ENCODE data around the gene BNIP5.

BNIP5 gene

DNA sequence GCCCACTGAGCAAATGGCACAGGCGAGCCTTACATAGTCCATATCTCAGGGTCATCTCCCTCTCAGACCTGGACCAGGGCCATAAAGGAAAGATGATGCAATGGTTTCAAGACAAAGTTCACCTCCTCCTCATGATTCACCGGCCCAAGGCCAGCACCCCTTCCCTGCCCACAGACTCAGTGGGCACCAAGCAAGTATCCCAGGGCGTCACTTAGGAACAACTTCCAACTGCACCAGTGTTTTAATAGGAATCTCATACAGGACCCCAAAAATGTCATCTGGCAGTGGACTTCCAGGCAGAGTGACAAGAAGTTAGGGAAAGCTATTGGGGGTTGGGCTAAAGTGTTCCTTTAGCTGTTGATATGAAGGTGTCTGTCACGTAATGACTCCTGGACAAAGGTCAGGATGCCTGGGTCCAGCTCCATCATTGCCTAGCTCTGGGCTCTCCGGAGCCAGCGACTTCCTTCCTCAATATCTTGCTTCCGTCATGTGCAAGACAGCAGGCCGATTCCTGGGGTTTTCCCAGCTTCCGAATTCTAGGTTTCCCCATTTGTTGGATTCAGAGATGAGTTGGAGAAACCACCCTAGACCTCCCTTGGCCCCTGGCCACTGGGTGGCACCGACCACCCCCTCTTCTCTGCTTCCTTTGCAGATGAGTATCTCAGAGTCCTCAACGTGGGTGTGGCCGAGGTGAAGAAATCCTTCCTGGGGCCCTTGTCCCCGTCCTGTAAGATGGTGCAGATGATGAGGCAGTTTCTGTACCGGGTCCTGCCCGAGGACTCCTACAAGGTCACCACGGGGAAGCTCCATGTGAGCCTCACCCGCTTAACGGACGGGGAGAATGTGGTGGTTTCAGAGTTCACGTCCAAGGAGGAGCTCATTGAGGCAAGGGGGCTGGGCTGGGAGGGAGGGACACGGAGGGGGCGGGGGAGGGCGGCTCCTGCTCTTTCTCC is 45.7 kb downstream of the BNIP5 start:
- DNase-seq, result peak; percentile 96

DNA sequence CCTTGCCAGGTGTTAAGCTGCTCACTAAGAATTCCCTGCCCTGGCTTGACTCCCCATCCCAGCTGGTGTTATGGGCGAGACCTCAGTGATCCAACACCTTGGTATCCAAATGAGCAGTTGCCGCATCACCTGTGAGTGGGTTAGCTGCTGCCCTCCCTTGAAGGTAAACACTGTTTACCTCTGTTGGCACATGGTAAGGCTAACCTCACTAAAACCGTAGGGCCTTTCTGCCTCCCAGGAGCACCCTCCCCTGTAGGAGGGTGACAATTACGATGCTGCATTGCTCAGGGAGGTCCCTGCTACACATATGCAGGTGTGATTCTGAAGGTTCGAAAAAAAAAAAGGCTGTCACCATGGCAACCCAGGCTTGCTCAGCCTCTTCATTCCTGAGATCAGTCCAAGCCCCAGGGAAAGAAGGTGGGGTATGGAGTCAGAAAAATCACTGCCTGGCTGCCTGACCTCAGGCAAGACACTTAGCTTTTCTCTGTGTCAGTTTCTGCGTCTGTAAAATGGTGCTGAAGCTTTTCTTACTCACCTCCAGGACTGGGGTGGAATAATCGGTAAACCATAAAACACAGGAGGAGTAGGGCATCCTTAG is 47.3 kb downstream of the BNIP5 start:
- no peak for DNase-seq

DNA sequence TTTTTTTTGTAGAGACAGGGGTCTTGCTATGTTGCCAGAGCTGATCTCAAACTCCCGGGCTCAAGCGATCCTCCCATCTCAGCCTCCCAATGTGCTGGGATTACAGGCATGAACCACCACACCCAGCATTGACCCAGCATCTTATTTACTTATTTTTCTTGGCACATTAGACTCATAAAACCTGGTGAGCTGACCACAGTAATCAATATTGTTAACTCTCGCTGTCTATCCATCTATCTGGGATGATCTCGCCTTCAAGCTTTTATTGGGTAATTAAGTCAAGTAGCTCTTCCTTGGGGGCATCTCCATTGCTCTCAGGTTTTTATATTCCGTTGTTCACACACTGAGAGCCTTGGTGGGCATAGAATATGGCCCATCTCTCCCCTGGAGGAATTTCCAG is 49.8 kb downstream of the BNIP5 start:
- DNase-seq, result no peak

DNA sequence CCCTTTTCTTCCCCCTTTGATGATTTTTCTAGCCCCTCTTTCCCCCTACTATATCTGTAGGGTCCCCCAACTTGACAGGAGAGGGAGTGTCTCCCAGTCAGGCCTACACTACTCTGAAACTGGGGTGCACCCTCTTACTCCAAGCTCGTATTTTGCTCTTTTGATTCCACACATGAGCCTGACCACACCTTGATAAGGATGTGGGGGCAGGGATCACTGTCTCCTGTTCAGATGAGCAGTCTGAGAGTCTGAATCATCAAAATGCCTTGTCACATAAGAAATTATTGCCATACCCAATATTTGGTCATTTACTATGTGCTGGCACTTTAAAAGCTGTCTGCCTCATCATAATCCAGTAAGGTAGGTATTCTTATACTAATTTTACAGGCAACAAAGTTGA is 50.9 kb downstream of the BNIP5 start:
- DNase-seq, result no peak

DNA sequence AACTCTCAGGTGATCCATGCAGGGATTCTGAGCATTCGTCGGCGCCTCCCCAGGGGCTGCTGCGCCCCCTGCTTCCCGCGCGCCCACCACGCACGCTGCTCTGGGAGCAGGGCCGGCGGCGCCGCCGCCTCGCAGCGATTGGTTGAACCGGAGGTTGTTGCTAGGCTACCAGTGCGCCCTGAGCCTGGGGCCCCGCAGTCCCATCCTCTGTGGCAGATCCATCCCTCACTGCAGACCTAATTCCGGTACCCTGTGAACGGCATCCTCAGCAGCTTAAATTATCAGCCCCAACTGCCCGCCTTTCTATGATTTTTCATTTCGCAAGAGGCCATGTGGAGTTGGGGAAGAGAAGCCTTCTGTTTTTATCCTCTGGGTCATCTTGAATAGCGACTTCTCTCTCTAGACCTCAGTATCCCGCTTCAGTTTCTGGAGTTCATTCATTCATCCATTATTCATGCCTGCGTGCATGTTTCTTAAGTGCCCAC is 51.5 kb downstream of the BNIP5 start:
- peak; percentile 14 for DNase-seq

DNA sequence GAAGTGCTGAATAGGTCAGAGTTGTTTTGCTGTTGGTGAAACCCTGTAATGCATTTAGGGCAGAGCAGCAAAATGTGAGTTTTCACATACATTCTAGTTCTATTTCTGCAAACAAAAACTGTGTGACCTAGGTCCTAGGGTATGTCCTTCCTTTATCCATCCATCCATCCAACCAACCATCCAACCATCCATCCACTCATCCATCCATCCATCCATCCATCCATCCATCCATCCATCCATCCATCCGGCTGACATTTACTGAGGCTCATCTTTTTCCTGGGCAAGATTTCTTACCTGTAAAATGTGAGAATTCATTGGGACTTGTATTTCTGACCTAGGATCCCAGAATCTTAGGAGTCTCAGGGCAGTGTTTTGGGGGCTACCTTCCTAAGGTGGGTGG is 52.3 kb downstream of the BNIP5 start:
- no peak for DNase-seq

DNA sequence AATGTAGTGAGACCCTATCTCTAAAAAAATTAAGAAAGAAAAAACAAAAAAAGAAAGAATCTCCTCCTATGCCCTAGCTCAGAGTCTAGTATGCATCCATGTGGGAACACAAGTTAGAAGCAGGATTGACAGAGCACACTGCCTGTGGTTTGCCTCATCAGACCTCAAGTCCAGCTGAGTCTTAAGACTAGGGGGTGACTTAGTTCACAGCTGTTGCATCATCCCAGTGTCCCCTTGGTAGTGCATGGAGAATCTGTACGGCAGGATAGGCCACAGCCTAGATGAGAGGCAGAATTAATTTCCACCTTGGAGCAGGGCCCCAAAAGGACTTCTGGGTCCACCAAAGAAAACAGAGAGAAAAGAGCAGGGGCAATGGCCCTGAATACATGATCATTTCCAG is 53.1 kb downstream of the BNIP5 start:
- peak; percentile 14 for DNase-seq

DNA sequence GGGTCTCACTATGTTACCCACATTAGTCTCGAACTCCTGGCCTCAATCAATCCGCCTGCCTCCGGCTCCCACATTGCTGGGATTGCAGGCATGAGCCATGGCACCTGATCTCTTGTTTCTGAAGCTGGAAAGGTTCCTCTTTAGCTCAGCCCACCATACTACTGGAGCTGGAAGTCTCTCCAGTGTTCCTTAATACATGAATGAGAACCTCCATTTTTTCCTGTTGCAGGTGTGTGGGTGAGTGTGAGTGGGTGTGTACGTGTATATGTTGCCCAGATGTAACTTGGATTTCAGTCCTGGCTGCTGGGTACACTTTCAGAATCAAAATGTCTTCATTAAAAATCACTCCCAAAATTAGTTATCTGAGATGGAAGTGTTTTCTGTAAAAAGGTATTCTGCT is 55.7 kb downstream of the BNIP5 start:
- DNase-seq, result no peak

DNA sequence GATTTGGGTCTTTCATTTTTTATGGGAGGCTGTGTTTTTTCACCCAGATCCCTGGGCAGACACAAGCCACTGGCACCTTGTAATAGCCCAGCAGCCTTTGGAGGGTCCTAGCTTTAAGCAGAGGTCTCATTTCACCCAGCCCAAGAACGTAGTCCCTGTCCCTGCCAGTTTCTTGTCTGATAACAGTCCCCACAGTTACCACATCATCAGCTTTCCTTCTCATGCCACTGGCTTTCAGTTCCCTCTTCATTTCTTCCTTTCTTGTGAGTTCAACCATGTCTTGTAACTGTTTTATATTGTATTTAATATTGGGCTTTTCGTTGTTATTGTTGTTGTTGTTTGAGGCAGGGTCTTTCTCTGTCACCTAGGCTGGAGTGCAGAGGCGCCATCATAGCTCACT is 56.2 kb downstream of the BNIP5 start:
- DNase-seq, result peak; percentile 69

DNA sequence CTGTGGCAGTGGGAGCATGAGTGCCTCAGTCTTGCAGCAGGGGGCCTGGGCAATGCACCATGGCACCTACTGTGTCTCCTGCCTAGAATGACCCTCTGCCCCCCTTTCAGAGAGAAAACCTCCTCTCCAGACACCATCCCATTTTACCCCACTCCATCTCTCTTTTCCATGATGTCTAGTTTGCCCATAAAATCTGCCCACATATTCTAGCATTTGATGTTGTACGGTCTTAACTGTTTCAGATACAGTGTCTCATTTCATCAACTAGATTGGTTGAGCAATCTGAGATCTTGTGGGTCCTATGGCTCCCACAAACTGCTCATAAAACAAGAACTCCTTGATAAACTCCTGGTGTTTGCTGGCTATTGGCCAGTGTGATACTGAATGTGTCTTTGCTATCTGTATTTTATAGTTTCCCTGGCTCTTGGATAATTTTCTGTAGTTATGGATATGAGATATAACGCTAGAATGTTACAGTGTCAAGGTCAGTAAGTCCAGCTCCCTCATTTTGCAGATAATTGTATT is 58.7 kb downstream of the BNIP5 start:
- no peak for DNase-seq

DNA sequence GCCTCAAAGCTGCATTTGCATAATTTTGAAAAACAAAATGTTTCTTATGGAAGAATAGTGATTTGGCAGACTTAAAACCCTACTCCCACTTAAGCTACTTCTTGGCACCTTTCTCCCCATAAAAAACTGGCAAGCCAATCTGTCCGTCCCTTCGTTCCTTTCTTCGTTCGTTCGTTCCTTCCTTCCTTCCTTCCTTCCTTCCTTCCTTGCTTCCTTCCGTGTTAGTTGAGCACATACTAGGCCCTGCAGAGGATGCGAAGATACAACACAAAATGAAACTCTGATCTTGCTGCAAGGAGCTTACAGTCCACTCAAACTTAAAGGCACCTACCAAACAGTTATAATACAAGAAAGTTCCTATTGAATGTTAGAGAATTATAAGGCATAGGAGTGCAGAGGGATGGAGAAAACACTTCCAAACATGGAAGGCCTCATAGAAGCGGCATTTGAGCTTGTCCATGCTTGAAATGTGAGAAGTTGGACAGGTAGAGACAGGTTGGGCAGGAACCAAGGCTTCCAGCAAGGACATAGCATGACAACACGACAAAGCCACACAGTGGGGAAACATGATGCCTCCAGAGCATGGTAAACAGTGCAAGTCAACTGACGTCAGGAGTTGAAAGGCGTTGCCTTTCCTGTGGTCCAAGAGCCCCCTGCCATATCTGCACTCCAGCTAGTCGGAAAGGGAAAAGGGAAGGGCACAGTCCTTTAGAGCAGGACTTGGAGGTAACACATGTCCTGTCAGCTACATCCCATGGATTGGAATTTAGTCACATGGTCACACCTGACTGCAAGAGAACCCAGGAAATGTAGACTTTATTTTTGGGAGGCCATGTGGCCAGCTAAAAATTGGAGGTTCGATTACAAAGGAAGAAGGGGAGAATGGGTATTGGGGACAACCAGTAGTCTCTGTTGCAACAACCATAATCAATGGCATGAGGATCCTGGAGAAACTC is 59.8 kb downstream of the BNIP5 start:
- no peak for DNase-seq

DNA sequence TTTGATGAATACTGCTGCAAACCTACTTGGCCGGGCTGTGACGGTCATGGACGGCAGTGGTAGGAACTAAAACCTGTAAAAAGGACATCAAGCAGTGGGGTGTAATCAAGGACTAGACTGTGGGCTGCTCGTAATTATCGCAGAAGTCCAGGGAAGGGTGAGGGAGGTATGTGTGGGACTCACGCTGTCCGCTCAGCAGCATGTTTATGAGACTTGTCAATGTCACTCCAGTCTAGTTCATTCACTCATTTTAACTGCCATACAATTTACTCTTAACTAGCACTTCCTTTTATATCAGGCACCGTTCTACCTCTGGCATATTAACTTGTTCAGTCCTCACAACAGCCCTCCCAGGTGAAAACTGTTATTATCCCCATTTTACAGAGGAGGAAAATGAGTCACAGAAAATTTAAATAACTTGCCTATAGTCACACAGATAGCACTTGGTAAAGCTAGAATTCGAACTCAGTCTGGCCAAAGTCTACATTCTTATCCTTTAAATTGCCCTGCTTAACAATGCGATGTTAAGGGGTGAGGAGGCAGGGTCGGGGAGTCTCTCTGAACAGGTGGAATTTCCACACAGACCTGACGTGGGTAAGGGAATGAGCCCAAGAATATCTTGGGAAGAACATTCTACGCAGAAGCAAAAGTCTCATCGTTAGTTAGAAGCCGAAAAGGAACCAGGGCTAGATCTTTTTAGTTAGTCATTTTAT is 62.7 kb downstream of the BNIP5 start:
- no peak for DNase-seq

DNA sequence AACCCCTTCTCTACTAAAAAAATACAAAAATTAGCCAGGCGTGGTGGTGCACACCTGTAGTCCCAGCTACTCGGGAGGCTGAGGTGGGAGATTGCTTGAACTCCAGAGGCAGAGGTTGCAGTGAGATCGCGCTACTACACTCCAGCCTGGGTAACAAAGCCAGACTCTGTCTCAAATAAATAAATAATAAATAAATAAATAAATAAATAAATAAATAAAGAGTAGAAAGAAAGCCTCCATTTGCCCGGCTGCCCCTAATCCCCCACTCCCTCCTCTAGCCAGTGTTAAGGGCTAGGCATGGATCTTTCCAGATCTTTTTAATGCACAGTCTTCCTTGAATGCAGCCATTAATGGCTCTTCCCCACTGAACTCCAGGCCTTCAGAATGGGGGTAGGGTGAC is 63.6 kb downstream of the BNIP5 start:
- DNase-seq, result no peak

DNA sequence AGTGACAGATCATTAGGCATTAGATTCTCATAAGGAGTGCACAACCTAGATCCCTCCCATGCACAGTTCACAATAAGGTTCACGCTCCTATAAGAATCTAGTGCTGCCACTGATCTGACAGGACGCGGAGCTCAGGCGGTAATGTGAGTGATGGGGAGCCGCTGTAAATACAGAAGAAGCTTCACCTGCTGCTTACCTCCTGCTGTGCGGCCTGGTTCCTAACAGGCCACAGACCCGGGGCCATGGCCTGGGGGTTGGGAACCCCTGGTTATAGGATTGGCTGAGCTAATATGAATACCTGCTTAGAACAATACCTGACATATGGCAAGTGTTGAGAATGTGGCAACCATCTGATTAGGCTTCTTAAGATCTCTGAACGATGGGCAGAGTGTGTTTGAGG is 64.5 kb downstream of the BNIP5 start:
- no peak for DNase-seq

DNA sequence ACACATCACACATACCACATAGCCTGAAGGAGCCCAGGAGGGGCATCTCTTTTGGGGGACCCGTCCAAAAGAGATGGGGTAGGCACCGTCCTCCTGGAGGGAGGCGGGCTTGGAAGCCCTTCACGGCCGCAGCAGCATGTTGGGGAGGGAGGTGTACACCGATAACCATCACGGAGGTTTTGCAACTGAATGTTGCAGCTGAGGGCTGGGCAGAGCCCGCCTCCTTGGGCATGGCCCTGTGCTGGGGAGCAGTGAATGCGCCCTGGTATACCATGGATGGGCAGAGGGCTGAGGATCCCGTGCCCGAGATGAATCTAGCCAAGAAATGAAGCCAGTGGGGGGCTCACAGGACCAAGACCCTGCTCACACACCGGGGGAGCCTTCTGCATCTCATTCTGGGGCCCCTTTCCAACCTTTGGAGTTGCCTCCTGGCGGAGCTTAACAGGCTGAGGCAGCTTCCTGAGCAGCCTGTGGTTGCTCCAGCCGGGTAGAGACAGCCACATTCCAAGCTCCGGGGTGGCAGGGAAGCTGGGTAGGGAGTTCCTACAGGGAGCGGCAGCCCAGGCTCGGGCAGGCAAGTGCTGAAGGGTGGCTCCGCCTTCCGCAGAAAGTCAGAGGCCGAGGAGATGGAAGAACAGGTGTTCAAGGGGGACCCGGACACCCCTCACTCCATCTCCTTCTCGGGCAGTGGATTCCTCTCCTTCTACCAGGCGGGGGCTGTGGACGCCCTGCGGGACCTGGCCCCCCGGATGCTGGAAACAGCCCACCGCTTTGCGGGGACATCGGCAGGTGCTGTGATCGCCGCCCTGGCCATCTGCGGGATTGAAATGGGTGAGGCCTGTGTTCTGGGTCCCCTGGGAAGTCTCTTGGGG is 66.6 kb downstream of the BNIP5 start, which contains the start of gene PNPLA1:
TSS of gene PNPLA1 (plus strand) at position 227 of the 872 bp plus-strand sequence. CDS start at position 627, 400 bp downstream.
- DNase-seq, result no peak

DNA sequence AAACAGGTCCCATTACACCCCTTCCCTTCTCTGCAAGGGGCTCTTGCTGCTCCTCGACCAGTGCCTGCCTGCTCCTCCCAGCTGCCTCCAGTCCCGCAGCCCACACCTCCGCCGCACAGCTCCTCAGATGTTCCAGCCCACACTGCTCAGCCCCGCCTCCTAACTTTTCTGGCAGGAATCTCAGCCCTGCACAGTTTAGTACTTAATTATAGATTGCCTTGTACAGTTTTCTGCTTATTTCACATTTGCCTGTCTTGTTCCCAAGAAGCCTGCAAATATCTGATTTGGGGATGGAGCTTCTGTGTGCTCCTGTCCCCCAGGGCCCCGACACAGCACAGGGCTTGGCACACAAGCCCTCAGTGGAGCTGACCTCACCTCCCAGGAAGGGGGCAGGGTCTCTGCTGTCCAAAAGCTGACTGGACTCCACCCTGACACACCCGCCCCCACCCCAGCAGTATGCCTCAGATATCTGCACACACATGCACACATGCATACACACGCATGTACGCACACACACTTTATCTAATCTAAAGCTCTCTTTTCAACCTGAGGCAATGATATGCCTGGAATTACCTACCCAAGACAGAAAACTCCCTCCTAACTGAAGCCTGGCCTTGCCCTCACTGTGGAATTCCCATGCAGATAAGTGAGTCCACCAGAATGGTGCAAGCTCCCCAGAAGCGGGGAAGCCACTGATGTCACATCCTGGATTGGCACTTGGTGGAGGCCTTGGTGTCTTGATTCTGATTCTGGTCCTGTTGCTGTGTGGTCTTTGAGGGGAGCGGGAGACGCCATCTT is 68.0 kb downstream of the BNIP5 start:
- peak; percentile 25 for DNase-seq

DNA sequence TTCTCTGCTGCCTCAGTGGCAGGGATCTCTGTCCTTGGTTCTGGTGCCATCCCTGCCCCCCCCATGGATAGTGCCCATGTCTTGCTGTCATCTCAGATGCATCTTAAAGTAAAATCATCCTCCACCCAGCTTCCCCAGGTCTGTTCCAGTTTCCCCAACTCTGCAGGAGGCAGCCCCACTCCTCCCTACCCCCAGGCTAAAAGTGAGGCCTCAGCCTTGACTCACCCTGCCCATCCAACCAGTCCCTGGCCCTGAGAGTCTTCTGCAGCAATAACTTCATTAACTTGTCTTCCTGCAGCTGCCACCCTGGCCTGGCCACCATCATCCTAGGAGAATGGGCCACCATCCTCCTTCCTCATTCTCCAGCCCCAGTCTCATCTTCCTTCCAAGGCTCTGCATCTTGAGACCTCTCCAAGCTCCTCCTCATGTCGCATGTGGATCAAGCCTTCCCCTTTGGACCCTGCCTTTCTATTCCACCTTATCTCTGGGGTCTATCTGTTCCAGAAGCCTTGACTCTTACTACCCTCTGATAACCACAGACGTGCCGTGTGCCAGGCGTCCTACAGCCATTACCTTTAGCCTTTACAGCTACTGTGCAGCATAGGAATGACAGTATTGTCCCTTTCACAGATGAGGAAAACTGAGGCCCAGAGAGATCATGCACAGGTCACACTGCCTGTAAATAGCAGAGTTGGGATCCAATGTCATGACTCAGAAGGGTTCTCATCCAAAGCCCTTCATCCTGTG is 68.8 kb downstream of the BNIP5 start:
- DNase-seq, result no peak

DNA sequence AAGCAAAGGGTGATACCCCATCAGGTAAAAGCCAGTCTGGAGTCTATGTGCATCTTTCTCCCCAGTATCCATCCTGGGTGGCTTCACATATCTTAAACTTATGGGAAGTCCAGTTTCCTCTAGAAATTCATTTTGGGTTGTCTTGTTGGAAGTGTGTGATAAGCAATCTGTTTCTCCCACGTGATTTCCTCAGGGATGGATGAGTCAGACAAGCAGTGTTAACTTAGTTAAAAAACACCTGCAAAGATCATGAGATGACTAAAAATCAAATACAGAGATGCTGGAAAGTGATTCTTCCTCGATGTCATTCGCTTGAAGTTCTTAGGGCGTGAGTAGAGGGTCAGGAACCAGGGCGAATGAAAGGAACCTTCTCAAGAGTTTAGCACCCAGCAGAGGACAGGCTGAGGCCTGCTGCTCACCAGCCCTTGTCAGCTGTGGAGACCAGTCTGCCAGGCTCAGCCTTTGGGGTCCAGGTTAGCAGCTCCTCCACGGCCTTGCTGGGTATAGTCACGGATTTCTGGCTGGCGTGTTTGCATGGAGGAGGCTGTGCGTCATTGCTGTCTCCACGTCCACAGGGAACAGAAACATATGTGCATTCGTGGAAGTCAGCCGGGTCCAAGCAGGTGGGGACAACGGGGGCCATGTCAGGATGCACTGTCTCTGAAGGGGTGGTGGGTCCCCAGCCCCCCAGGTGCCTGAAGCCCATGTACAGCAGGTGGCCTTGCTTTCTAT is 69.6 kb downstream of the BNIP5 start:
- DNase-seq, result no peak

All from suppressor macrophage treated with lipopolysaccharide for 4 hours (primary cell).